Renal cortical epithelial cell (primary cell): ENCODE data around the gene PSENEN. TPM values are rescaled to one million over a fixed set of nuclear protein-coding genes. Genes with fewer than 3 reads are reported as not detected.

Source experiments
- DNase-seq: peaks from one replicate; pipeline ENCODE4 v3.0.0-alpha.2; 2011; ENCODE audit warnings: low read depth
- total RNA-seq: library from RNA; depleted of rRNA; stranded (reverse); fragments of >200 nt; gene quantifications from 2 replicates; pipeline ENCODE4 v1.2.3, GENCODE V29; 2014

Gene PSENEN, protein sequence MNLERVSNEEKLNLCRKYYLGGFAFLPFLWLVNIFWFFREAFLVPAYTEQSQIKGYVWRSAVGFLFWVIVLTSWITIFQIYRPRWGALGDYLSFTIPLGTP
- total RNA-seq, result 23.5 and 24.7 TPM in 2 replicates

DNA sequence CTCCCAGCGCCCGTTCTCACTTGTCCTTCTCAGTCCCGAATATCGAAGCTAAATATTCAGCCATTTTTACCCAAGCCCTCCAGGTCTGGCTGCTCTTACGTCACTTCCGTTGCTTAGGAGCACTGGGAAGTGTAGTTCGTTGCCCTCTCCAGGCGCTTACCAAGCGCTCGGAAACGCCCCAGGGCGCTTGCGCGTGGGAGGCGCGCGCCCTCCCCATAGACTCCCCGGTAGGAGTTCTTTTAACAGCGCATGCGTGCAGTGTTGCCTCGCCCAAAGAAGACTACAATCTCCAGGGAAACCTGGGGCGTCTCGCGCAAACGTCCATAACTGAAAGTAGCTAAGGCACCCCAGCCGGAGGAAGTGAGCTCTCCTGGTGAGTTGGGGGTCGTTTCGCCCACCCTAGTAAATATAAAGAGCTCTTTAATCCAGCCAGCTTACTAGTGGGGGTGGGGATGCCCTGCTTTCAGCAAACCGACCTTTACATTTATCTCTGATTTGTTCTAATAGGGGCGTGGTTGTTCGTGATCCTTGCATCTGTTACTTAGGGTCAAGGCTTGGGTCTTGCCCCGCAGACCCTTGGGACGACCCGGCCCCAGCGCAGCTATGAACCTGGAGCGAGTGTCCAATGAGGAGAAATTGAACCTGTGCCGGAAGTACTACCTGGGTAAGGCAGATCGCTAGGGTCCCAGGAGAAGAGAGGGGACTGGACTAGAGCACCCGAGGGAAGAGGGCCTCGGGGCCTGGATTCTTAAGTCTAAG, at the start of gene PSENEN, which contains the start of gene U2AF1L4:
Gene PSENEN, plus strand, starts transcription at position 324 of the 759 bp plus-strand sequence. Its CDS starts 280 bp downstream, at position 604.
Gene U2AF1L4, minus strand, starts transcription at position 91 of the 759 bp plus-strand sequence. Its CDS starts 27 bp downstream, at position 64.
- DNase-seq, result peak; percentile 99

DNA sequence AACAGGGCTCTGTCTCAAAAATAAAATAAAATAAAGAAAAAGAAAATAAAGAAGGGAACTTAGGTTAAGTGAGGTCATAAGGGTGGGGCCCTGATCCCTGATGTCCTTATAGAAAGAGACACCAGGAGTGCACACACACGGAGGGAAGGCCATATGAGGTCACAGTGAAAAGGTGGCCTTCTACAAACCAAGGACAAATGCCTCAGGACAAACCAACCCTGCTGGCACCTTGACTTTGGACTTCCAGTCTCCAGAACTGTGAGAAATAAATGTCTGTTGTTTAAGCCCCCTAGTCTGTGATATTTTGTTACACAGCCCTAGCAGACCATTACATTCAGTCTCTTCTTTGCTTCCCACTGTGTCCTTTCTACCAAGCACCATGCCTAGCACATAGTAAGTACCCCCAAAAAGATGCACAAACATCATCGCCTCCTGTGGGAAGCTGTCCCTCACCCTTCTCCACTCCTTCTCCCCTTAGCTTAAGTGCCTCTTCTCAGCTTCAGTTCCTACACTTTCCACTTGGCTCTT, 49.5 kb upstream of the PSENEN start:
- DNase-seq, result no peak

DNA sequence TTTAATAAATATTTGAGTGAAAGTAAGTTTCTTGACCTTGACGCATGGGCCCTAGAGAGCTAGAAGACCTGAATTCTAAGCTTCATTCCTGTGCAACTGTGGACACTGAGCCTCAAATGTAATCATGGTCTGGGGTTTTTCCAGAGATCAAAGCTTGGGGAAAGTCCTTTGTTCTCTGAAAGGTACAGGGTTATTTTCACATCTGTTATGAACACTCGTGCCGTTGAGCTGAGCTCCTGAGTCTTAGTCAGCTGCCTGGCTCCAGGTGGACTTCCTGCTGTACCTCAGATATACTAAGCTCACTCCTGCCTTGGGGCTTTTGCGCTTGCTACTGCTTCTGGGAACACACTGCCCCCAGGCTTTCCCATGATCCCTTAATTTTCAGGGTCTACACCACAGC, 48.6 kb upstream of the PSENEN start:
- DNase-seq, result no peak

DNA sequence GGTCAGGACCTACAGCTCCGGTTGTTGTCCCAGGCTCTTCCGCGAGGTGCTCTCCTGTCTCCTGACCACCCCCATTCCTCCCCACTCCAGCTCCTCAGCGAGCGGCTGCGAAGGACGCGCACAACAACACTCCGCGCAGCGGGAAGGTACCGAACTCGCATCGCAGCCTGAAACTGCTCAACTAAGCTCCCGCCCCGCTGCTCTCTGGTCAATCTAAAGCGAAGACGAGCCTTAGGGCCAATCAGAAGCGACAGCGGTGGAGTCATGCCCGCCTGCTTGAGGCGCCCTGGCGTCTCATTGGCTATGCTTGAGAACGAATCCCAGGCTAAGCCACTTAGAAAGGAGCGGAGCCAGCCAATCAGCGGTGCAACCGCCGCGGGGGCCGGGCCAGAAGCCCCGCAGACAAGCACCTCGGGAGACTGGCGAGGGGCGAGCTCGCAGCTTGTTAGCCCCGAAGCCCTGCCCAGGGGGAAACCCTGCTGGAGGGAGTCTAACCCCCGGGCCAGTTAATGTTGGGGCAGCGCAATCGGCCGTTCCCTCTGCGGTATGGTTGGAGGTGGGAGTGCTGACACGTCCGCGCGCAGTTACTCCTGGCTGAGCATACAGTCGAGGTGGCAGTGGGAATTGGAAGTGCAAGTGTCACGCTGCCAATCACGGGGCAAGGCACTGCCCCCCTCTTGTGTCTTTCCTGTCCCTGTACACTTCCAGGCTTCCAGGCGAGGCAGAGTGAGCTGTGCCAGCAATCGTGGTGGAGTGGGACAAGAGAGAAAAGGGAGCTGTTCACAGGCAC, 43.0 kb upstream of the PSENEN start:
- DNase-seq, result peak; percentile 95

DNA sequence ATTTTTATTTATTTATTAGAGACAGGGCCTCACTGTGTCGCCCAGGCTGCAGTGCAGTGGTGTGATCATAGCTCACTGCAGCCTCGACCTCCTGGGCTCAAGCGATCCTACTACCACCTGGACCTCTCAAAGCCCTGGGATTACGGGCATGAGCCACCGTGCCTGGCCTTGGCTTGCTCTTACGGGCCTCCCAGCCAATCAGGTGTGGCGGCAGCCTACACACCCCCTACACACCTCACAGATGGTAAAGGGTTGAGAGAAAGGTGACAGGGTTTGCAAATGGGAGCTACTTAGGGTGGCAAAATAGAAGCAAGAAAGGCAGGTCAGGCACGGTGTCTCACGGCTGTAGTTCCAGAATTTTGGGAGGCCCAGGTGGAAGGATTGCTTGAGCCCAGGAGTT, 42.1 kb upstream of the PSENEN start:
- DNase-seq, result no peak

DNA sequence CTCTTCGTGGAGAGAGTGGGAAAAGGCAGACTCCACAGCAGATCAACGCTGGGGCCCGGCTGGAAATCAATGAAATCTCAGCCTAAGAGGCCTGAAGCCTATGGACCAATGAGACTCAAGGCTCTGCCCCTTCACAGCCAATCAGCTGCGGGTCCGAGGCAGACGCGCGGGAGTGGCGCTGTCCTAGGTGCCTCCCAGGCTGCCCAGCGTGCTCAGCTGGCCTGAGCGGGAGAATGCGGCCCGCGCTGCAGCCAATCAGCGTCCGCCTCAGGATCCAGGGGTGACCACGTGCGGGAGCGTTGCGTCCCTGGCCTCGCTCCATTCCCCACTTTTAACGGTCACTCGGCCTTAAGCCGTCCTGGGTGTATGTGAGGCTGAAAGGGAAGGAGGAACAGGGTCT, 41.2 kb upstream of the PSENEN start, which contains the start of gene ZBTB32:
Gene ZBTB32, plus strand, starts transcription at position 341 of the 400 bp plus-strand sequence. CDS start 10,069 bp downstream, outside the sequence.
- DNase-seq, result peak; percentile 40

DNA sequence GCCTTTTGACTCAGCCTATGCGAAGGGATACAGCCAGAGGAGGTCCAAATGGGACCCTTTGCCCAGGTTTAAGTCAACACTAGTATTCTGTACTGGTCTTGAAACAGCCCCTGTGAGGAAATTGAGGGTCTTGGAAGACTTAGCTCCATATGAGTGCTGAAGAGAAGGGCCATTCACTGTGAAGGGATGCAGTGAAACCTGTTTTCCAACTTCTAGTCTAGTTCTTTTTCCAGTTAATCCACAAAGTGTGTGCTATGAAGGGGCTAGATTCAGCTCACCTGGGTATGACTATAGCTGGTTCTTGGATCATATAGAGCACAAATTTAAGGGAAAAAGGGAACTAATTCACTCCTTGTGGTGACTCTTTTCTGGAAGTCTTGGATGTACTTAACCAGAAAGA, 37.1 kb upstream of the PSENEN start:
- no peak for DNase-seq

DNA sequence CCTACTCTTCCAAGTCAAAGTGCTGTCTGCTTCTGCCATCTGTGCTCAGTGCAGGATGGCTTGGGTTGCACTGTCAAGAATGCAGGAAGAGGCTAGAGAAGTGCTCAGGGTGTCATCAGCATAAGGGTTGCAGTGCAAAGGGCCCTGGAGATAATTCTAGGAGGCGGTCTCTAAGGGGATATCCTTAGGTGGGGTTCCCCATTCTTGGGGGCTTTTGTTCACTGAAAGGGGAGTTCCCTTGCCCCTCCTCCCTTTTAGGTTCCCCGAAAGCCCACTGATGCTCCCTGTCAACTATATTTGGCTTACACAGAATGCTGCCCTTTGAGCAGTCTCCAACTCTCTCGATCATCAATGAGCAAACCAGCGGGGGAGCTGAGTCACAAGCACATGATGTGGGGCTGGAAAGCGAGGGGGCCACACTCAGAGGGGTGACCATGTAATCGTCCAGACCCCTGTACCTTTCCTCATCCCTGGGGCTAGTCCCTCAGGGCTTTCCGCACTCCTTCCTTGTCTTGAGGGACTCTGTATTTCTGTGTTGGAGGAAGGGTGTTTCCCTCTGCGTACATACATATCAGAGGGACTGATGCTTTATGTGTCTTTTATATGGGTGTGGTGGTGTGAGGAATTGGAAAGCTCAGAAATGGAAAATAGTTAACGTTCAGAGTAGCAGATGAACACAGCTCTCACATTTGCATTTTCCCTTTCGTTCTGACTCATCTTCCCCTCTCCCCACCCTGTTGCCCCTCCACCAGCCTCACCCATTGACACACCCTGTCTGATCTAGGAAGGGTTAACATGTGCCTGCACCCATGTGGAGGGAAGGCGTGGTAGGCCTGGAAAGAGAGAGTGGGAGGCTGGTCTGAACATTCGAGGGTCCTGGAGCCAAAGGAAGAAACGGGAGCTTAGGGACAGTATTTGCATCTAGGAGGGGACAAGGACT, 34.4 kb upstream of the PSENEN start:
- DNase-seq, result no peak

DNA sequence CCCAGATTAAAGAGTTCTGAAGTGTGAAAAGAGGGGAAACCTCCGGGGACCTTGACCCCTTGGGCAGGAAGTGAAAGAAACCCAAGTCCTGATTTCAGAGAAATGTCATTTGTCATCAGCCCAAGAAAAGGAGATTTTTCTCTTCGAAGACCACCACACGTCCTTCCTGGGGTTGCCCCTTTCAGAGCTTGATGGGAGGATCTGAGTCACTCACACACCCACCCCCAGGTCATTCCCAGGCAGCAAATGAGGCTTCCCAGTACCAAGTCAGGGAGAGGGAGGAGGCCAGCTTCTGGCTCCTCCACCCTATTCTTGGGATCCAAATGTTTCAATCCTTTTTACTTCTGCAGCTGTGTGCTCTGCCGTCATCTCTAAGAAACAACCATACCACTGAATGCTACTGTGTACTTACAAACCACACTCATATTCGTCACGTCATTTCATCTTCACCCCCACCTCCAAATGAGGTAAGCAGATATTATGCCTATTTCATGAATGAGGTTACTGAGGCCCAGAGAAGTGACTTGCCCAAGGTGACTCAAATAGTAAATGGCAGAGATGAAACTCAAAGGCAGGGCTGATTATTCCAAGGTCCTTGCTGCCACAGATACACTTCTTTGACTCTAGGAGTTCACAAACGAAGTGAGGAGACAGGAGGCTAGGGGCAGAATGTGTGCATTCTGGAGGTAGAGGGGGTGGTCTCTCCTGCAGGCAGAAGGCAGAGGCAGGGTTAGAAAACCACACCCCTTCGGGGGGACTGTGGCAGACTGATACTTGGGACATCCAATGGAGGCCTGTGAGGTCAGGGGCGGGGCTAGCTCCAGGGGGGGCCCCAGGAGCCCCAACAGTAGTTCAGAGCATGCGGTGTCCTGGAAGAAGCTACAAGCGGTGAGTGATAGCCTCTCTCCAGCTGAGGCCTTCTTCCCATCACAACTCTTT, 32.6 kb upstream of the PSENEN start:
- no peak for DNase-seq

DNA sequence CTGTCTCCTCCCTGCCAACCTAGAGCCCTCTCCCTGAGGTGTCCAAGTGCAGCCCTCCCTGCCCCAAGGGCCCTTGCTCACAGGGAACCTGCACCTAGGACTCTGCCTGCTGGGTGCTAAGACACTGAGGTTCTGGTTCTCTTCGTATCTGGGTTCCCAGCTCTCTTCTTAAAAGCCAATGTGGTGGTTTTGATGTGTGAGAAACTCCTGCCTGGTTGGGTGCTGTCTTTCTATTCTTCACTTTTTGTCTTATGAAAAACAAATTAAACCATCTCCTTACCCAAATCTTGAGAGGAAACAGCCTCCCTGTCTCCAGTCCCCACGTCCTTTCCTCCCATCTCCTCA, 32.0 kb upstream of the PSENEN start:
- DNase-seq, result no peak

DNA sequence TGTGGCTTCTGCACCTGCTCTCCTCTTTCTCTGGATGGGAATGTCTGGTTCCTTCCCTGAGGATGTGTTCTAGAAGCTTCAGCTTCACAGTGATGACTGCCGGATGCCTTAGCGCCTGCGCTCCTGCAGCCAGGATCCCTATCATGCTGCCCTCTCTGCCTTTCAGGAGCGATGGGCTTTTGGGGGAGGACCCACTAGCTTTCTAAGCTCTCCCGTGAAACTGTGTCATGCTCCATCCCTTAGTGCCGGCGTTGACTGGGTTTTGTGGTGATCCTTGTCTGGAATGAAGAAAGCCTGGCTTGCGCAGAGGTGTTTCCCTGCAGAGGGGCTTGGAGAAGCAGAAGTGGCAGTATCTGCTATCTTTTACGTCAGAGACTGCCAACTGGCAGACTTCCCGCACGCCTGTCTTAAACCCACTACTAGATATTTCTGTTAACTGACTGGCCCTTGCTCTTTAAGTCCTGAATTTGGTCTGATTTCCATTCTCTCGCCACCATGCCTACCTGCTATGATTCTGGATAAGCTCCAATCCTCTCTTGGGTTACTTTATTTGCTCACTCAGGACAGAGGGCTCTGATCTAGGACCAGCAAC, 31.5 kb upstream of the PSENEN start:
- no peak for DNase-seq

DNA sequence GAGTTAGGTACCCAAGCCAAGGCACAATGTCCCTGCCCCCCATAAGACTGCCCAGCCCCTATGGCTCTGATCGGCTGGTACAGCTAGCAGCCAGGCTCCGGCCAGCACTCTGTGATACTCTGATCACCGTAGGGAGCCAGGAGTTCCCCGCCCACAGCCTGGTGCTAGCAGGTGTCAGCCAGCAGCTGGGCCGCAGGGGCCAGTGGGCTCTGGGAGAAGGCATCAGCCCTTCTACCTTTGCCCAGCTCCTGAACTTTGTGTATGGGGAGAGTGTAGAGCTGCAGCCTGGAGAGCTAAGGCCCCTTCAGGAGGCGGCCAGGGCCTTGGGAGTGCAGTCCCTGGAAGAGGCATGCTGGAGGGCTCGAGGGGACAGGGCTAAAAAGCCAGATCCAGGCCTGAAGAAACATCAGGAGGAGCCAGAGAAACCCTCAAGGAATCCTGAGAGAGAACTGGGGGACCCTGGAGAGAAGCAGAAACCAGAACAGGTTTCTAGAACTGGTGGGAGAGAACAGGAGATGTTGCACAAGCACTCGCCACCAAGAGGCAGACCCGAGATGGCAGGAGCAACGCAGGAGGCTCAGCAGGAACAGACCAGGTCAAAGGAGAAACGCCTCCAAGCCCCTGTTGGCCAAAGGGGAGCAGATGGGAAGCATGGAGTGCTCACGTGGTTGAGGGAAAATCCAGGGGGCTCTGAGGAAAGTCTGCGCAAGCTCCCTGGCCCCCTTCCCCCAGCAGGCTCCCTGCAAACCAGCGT, 30.7 kb upstream of the PSENEN start:
- no peak for DNase-seq

DNA sequence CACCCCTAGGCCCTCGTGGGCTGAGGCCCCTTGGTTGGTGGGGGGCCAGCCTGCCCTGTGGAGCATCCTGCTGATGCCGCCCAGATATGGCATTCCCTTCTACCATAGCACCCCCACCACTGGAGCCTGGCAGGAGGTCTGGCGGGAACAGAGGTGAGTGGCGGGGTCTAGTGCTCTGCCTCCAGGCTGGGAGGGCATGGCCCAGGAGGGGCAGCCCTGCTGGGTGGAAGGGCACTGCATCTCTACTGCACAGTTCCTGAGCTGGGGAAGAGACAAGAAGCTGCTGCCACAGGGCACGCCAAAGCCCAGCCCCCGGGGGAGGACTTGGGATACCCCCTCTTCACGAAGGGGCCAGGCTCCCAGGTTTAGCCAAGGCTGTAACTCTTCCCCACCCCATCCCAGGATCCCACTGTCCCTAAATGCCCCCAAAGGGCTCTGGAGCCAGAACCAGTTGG, 30.1 kb upstream of the PSENEN start:
- no peak for DNase-seq

DNA sequence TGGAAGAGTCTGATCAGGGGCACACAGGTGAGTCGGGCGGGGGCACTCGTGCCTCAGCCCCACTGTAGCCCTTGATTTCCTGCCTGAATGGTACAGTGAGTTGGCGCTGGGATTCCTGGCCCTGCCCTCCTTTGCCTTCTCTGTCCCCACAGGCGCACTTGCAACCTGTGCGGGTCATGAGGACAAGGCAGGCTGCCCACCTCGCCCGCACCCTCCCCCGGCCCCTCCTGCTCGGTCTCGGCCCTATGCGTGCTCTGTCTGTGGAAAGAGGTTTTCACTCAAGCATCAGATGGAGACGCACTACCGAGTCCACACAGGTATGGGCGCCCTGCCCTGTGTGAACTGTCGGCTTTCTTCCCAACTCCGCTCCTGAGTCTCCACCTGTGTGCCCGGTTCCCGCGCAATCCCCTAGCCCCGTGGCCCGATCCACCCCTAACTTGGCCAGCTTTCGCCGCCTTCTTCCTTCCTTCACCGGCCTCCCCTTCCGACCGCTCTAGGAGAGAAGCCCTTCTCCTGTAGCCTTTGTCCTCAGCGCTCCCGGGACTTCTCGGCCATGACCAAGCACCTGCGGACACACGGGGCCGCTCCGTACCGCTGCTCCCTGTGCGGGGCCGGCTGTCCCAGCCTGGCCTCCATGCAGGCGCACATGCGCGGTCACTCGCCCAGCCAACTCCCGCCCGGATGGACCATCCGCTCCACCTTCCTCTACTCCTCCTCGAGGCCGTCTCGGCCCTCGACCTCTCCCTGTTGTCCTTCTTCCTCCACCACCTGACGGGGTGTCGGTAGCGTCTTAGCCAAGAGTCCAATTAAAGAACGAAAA, 29.3 kb upstream of the PSENEN start:
- no peak for DNase-seq

DNA sequence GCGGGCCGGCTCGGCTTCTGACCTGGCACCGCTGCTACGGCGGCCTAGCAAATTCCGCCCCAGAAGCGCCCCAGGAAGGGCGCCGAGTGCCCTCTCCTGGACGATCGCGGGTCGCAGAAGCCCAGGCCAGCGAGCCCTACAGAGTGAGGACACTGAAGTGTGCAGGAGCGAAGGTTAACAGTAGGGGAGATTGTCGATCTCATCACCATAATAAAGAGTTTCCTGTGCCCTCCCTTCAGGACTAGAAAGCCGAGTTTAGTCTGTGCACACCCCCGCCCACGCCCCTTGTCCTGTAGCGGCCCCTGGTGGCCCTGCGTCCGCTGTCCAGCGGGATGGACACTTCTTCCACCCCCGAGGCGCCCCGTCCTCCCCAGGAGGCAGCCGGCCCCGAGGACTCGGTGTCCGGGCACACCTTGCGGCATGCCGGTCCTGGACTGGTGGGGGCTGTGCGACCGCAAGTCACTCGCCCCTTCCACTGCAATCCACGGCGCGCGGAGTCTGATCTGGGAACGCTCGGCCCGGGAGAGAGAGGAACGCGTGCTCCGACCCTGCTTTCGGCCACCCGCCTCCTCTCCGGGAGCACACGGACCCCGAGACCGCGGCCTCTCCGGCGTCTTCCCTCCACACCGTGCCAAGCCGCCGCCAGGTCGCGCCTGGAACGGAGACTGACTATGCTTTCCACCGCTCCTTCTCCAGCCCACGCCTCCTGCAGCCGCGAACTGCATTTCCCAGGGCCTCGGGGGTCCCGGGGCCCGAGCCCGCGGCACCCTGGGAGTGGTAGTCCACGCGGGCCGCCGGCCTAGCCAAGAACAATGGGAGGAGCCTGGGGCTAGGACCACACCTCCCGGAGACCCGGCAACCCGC, 28.4 kb upstream of the PSENEN start:
- DNase-seq, result peak; percentile 86

DNA sequence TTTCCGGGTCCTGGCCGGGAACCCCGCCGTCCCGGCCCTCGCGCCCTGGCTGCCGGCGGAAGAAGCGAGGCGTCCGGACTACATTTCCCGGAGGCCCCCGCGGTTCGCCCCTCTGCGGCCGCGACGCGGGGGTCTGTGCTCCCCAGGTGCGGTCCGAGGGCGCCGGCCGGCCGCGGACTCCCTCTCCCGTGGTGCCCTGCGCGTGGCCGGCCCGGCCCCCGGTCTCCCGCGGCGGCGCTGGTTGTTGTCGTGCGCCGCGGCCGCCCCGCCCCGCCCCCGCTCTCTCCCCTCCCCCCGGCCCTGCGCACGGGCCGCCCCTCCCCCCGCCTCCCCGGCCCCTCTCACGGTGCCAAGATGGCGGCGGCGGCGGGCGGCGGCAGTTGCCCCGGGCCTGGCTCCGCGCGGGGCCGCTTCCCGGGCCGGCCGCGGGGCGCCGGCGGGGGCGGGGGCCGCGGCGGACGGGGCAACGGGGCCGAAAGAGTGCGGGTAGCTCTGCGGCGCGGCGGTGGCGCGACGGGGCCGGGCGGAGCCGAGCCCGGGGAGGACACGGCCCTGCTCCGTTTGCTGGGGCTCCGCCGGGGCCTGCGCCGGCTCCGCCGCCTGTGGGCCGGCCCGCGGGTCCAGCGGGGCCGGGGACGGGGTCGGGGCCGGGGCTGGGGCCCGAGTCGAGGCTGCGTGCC, 27.6 kb upstream of the PSENEN start, which contains the start of gene KMT2B:
Gene KMT2B, plus strand, starts transcription at position 339 of the 680 bp plus-strand sequence. Its CDS starts 16 bp downstream, at position 355.
- DNase-seq, result no peak
